Thoracic aorta (tissue), 2 donors: ENCODE measurements around the gene MAPRE3. TPM values are rescaled to one million over a fixed set of nuclear protein-coding genes. Genes with fewer than 3 reads are reported as not detected.

Experiments
- ATAC-seq: fragments of 150-250 bp; one replicate; pipeline ENCODE4 v1.8.0; 2017; ENCODE audit warnings: low read depth; ENCODE audit not compliant: insufficient number of reproducible peaks, low FRiP score
- DNase-seq: peaks from one replicate; pipeline ENCODE4 v3.0.0-alpha.2; 2020; ENCODE audit warnings: low spot score
- H3K27ac ChIP-seq, 2 donors: fragments of 200-600 bp; sonication (generic); 1 replicate in 1 of 2; 2 replicates in 1 of 2; pipeline ENCODE4 v1.5.1; 2016; ENCODE audit warnings: mild to moderate bottlenecking in 2 of 2, moderate library complexity in 2 of 2
- H3K27me3 ChIP-seq: fragments of 200-600 bp; sonication (generic); replicated peaks from 2 replicates; pipeline ENCODE4 v1.6.0; 2016; ENCODE audit warnings: mild to moderate bottlenecking; ENCODE audit not compliant: insufficient read depth
- H3K36me3 ChIP-seq: fragments of 200-600 bp; sonication (generic); one replicate; pipeline ENCODE4 v1.5.1; 2016
- H3K4me1 ChIP-seq, 2 donors: fragments of 200-600 bp; sonication (generic); 1 replicate in 1 of 2; 2 replicates in 1 of 2; pipeline versions ENCODE4 v1.5.1 to v1.6.0; 2016; ENCODE audit warnings: low read depth in 2 of 2, mild to moderate bottlenecking in 1 of 2; ENCODE audit not compliant: control insufficient read depth in 1 of 2
- H3K4me3 ChIP-seq: fragments of 200-600 bp; sonication (generic); 2 replicates; pipeline ENCODE4 v1.5.1; 2016; ENCODE audit warnings: mild to moderate bottlenecking
- H3K9me3 ChIP-seq: fragments of 200-600 bp; sonication (generic); 2 replicates; pipeline ENCODE4 v1.5.1; 2016
- CTCF ChIP-seq: fragments of 200-600 bp; sonication (generic); IDR thresholded peaks from one replicate; pipeline ENCODE4 v1.5.1; 2019; ENCODE audit warnings: antibody characterized with exemption
- total RNA-seq, 2 donors: library from RNA; depleted of rRNA; stranded (reverse); fragments of >200 nt; gene quantifications; one replicate each; pipeline versions ENCODE4 v1.1.0 to v1.2.3, GENCODE V29; 2016

MAPRE3 gene
- total RNA-seq, 2 donors from 2014 or later = 9.1 to 29.9 TPM

GRCh38 chr2:27069961-27070618 is 99.7 kb downstream of the MAPRE3 start:
- no peak for ATAC-seq
- DNase-seq = no peak
- Histone ChIP-seq H3K9me3 (no peaks in the 10 kb centered on the region), H3K36me3 (peaks cover 3% of the 10 kb centered on the region), H3K27ac (peak overlapping the region; percentile 15 to 99), H3K4me3 (peak overlapping the region; percentile 92), H3K27me3 (no peaks in the 10 kb centered on the region), H3K4me1 (peaks cover 28 to 57% of the 10 kb centered on the region in 2 donors)
- TF ChIP-seq CTCF = no peak

- Histone ChIP-seq H3K27ac (peak overlapping the region; percentile 81 to 99), H3K4me1 (peaks cover 28 to 64% of the 10 kb centered on the region in 2 donors), H3K9me3 (no peaks in the 10 kb centered on the region), H3K4me3 (peak overlapping the region; percentile 92), H3K36me3 (peaks cover 3% of the 10 kb centered on the region), H3K27me3 (no peaks in the 10 kb centered on the region)
- DNase-seq (no peak), ATAC-seq (no peak)
- no peak for TF ChIP-seq CTCF
These were observed 100.3 kb downstream of the MAPRE3 start for GRCh38 chr2:27070653-27071276.

DNA sequence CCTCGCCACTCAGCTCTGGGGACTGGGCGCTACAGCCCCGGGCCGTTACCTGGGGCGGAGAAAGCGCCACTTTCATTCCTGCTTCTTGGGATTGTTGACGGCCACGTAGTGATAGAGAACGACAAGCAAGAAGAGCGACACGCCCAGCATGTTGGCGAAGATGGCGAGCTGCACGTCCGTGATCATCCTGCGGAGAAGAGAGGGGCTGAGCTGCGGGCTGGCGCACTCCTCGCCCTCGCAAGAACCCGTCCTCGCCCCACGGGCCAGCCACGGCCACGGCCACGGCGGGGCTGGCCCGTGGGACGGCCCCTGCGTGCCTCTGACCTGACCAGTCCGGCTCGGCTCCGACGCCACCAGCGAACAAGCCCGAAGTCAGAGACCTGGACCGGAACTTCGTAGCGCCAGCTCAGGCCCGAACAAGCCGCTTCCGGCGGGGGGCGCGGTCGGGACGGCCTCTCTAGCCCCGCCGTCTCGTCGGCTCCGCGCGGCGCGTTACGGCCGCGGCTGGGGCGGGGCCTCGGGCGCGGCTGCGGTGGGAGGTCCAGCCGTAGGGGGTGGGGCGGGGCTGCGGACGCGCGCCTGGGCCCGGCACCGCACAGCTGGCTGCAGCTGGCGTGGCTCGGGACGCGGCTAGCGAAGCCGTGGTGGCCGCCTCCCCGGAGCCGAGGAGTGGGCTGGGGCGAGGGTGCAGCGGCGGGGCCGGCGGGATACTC is 101.0 kb downstream of the MAPRE3 start, which contains the start of gene OST4:
TSS of gene OST4 (minus strand) at position 378 of the 713 bp plus-strand sequence.
- ATAC-seq (peak; percentile 68), DNase-seq (peak; percentile 65)
- Histone ChIP-seq H3K4me1 (peaks cover 28 to 68% of the 10 kb centered on the region in 2 donors), H3K4me3 (peak within 1 kb of the TSS; percentile 92), H3K36me3 (peaks cover 3% of the 10 kb centered on the region), H3K27me3 (no peaks in the 10 kb centered on the region), H3K9me3 (no peaks in the 10 kb centered on the region), H3K27ac (peak within 1 kb of the TSS; percentile 88 to 99)
- TF ChIP-seq CTCF = no peak

- Histone ChIP-seq H3K4me3 (peak overlapping the region; percentile 92), H3K36me3 (peaks cover 3% of the 10 kb centered on the region), H3K9me3 (no peaks in the 10 kb centered on the region), H3K27ac (peak overlapping the region; percentile 88 to 99), H3K27me3 (no peaks in the 10 kb centered on the region), H3K4me1 (peaks cover 28 to 74% of the 10 kb centered on the region in 2 donors)
- DNase-seq = no peak
- no peak for TF ChIP-seq CTCF
- peak; percentile 16 for ATAC-seq
These were observed 101.8 kb downstream of the MAPRE3 start for GRCh38 chr2:27071990-27072830.
